NCI-H2196 (cell line): ENCODE measurements around the gene MOB1A.
"Not testable (repeated sequence)": the region's sequence is repeated elsewhere in the genome, so short reads cannot be mapped to it uniquely, and the experiment has no call there.

Experiments
- DNase-seq: peaks from one replicate; lab custom pipeline; 2025; ENCODE audit not compliant: unreplicated experiment; lab: John Stamatoyannopoulos, UW

The MOB1A gene

DNA sequence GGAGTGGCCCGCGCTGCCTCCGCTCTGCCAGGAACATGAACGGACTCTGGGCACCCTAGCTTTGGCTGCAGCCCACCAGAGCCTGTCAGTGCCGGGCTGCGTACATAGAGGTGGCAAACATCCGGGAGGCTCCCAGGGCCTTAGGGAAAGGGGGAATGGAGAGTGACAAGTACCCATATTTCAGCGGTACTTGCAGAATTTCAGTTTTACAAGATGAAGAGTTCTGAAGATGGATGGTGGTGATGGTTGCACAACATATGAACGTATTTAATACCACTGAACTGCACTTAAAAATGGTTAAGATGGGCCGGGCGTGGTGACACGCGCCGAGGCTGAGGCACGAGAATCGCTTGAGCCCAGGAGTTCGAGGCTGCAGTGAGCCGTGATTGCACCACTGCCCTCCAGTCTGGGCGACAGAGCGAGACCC, 20.6 kb upstream of the MOB1A start:
- no peak for DNase-seq

DNA sequence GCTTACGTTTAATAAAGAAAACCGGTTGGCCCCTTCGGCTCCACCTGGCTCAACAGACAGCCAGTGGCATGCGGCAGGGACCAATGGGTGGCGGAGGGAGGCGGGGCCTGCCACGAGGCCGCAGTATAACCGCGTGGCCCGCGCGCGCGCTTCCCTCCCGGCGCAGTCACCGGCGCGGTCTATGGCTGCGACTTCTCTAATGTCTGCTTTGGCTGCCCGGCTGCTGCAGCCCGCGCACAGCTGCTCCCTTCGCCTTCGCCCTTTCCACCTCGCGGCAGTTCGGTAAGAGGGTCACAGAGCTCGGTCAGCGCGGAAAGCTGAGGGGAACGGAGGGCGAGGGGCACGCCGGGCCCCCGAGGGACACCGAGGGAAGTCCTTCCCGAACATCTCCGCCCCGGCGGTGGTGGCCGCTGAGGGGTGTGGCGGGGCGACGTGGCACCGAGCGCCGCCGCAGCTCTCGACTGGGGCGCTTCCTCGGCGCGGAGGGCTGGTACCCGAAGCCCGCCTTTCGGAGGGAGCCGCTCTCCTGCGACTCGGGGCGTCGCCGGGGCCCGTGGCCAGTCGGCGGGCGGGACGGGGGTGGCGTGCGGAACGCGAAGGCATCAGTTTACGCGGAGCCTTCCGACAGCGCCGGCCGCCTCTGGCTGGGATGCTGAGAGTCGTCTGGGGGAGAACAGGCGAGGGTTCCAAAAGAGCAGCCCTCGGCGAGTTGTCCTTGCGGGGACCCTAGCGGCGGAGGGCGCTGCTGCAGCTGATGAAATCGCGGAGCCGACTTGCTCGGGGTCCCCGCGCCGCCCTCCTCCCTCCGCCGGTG, 20.0 kb upstream of the MOB1A start, which contains the start of gene MTHFD2:
Gene MTHFD2, plus strand, starts transcription at position 155 of the 814 bp plus-strand sequence. Its CDS starts 27 bp downstream, at position 182.
- DNase-seq: peak; percentile 86

DNA sequence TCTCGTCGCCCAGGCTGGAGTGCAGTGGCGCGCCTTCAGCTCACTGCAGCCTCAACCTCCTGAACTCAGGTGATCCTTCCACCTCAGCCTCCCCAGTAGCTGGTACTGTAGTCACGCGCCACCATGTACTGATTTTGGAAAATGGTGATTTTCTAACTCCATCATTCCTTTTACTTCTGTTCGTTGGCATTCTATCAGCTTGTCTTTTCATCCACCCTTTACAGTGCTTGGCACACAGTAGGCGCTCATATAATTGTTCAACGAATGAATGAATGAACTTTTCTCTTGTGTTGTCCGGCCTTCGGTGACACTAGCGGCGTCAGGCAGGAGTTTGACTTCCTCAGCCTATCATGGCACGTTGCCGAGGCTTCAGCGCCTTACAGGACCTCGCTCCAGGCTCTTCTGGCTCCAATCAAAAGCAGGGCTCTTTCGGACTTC, 19.4 kb upstream of the MOB1A start:
- DNase-seq: no peak

- DNase-seq: no peak
These were observed 18.4 kb upstream of the MOB1A start for GRCh38 chr2:74197049-74197448.

DNA sequence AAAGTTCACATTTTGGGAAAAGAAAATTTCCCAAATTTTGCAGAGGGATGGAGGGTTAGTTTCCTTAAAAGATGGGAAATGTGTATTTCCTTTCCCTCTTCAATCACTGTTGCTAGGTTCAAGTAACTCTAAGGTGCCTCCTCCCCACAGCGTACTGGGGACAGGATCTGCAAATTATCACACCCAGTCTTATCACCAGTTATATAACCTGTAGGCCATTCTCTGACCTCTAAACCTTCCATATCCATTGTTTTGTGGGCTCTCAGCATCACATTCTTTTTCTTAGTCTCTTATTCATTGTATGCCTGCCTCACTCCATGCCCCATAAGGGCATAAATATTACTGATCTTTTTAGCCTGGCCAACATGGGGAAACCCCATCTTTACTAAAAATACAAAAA, 16.1 kb upstream of the MOB1A start:
- DNase-seq: no peak

- DNase-seq: no peak
These were observed 13.1 kb upstream of the MOB1A start for GRCh38 chr2:74191596-74192380.

DNA sequence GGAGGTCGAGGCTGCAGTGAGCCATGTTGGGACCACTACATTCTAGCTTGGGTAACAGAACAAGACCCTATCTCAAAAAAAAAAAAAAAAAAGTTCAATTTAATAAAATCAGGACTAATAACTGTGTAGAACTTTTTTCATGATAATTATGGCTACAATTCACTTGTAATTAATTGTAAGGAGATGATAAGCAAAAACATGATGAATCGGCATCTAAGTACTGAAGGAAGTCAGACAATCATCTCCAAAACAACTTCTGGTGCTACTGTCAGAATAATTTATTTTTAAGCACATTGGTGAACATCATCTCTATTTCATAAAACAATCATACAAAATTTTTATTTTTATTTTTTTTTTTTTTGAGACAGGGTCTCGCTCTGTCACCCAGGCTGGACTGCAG, 10.0 kb upstream of the MOB1A start:
- DNase-seq: no peak

DNA sequence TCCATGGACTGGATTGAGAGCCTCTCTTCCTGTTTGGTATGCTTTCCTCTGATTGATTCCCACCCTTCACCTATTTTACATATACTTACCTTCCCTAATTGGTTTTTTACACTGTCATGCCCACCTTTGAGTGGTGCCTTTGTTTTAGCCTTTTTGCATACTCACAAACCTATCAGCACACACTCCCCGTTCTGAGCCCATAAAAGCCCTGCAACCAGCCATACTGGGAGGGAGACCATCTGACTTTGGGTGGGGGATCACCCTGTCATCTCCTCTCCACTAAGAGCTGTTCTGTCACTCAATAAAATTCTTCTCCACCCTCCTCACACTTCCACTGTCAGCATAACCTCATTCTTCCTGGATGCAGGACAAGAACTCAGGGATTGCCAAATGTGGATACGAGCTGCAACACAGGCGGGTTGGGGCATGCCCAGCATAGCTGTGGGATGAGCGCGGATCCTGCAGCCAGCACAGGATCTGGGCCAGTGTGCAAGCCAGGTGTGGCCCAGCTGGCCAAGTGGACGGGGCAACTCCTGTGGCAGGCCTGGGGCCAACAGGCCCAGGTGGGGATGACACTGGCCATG, 9.4 kb upstream of the MOB1A start:
- DNase-seq: peak; percentile 46

DNA sequence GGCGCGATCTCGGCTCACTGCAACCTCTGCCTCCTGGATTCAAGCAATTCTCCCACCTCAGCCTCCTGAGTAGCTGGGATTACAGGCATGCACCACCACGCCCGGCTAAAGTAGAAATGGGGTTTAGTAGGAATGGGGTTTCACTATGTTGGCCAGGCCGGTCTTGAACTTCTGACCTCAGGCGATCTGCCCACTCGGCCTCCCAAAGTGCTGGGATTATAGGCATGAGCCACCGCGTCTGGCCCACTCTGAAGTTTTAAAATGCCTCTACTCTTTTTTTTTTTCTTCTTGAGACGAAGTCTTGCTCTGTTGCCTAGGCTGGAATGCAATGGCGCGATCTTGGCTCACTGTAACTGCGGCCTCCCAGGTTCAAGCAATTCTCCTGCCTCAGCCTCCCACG, 8.0 kb upstream of the MOB1A start:
- DNase-seq: not testable (repeated sequence)

DNA sequence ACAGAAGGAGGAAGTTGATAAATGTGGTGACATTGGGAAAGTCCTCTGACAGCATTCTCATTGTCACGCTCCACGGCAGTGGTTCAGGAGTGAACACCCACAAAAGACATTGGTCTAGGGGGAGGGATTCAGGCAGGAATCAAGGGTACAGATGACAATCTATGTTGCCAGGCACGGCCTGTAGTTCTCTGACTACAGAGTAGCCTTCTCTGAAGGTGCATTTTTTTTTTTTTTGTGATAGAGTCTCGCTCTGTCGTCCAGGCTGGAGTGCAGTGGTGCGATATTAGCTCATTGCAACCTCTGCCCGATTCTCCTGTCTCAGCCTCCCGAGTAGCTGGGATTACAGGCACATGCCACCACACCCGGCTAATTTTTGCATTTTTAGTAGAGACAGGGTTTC, 7.4 kb upstream of the MOB1A start:
- no peak for DNase-seq

GRCh38 chr2:74183878-74184277, 5.2 kb upstream of the MOB1A start:
- DNase-seq: no peak

- no peak for DNase-seq
These were observed 3.1 kb upstream of the MOB1A start for GRCh38 chr2:74181739-74182138.

DNA sequence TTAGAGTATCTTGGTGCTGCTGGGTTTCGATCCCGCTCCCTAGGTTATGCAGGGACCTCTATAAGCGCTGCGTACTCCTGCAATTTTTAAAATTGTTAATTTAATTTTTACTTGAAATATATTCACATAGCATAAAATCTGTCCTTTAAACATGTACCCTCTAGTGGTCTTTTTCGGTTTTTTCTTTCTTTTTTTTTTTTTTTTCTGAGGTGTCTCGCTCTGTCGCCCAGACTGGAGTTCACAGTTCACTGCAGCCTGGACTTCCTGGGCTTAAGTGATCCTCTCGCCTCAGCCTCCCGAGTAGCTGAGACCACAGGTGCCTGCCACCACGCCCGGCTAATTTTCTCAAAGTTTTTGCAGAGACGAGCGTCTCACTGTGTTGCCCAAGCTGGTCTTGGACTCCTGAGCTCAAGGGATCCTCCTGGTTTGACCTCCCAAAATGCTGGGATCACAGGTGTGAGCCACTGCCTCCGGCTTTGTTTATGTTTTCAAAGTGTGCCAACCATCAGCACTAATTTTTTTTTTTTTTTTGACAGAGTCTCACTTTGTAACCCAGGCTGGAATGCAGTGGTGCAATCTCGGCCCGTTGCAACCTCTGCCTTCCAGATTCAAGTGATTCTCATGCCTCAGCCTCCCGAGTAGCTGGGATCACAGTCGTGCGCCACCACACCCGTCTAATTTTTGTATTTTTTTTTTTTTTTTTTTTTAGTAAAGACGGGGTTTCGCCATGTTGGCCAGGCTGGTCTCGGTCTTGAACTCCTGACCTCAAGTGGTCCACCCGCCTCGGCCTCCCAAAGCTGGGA, 585 bp upstream of the MOB1A start:
- DNase-seq: no peak

DNA sequence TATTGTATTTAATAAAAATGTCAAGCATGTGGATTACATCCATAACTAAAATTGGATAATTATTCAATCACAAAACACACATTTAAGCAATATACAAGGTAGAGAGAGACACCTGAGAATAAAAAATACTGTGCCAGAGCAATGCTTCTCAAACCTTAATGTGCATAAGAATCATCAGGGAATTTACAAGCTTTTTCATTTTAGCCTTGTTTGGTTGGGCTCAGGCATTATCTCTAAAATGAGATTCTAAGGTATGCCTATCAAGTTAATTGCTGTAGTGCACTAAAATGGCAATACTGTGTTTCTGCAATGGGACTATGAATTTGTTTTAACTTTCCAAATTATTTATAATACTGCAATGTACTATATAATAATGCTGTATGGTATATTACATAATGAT, 983 bp downstream of the MOB1A start:
- DNase-seq: no peak

GRCh38 chr2:74174909-74175308, 3.8 kb downstream of the MOB1A start:
- DNase-seq: no peak

DNA sequence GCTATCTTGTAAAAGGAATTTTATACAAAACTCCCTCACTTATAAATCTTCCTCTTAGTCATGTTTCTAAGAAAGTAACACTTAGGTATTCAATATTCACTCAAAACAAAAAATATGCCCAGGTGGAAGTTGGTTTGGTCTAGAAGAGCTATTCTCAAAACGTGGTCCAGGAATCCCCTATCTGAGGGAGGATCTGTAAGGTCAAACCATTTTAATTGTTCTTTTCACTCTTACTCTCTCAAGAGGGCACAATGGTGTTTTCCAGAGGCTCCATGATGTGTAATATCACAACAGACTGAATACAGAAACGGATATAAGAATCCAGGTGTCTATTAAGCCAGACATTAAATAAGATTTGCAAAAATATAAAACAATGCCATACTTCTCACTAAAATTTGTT, 9.9 kb downstream of the MOB1A start:
- DNase-seq: no peak

DNA sequence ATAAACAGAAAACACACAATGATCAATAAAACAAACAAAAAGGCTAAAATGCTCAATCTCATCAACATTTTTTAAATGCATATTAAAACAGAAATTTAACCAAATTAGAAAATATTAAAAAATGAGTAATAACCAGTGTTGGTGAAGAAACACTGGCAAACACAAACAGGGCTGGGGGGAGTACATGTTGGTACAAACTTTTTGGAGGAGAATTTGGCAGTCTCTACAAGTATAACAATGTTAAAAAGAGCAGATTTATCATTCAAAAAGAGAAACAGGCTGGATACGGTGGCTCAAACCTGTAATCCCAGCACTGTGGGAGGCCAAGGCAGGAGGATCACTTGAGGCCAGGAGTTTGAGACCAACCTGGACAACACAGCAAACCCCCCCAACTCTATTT, 13.9 kb downstream of the MOB1A start:
- no peak for DNase-seq

GRCh38 chr2:74162951-74163350, 15.7 kb downstream of the MOB1A start:
- DNase-seq: no peak

DNA sequence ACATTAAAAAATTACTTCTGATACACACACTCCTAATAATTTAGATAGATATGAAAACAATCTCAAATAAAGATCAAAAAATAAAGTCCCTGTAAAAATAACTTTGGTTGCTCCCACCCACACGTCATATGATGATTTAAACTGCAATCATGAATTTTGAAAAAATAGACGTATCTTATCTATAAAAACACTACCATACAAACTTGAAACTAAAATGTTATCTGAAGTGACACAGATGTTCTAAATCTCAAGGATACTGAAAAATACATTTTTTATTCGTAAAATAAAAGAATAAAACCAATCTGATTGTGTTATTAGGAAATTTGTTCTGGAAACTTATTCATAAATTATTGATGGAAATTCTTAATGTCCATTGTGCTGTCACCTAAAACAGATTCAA, 22.8 kb downstream of the MOB1A start:
- no peak for DNase-seq

DNA sequence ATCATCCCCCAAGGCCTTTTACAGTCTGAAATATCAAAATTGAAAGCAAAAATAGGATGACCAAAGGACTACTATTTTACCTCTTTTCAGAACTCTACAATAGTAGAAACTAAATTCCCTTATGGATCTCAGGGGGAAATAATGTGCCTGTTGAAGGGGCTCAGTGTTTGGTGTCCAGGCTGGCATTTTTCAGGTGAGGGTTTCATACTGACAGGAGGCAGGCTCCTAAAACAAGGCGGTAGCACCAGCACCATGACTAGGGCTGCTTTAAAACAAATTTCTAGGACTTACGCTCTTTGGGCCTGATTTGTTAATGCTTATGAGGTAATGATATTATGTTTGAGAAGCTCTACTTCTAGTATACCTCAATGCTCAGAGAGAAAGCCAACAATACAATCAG, 25.7 kb downstream of the MOB1A start:
- DNase-seq: no peak
